Smooth muscle cell (in vitro differentiated cells): ENCODE measurements around the gene UVRAG. TPM values are rescaled to one million over a fixed set of nuclear protein-coding genes. Genes with fewer than 3 reads are reported as not detected.
"Not testable (repeated sequence)": the region's sequence is repeated elsewhere in the genome, so short reads cannot be mapped to it uniquely, and the experiment has no call there.

Source experiments
- DNase-seq: peaks from one replicate; lab custom pipeline; 2025; ENCODE audit not compliant: unreplicated experiment; lab: John Stamatoyannopoulos, UW
- H2AFZ ChIP-seq: fragments of 200-600 bp; sonication (generic); 2 replicates; pipeline ENCODE4 v1.6.0; 2016; ENCODE audit warnings: antibody characterized with exemption, low read depth, mild to moderate bottlenecking
- H3F3A ChIP-seq: fragments of 200-600 bp; sonication (generic); 2 replicates; pipeline ENCODE4 v1.6.0; 2017; ENCODE audit warnings: antibody characterized with exemption, low read depth
- H3K27ac ChIP-seq: fragments of 200-600 bp; sonication (generic); 2 replicates; pipeline ENCODE4 v1.5.1; 2016; ENCODE audit warnings: low read depth, mild to moderate bottlenecking
- H3K27me3 ChIP-seq: fragments of 200-600 bp; sonication (generic); 2 replicates; pipeline ENCODE4 v1.6.1; 2016; ENCODE audit warnings: low read depth, mild to moderate bottlenecking
- H3K36me3 ChIP-seq: fragments of 200-600 bp; sonication (generic); 2 replicates; pipeline ENCODE4 v1.5.1; 2016; ENCODE audit warnings: low read depth
- H3K4me1 ChIP-seq: fragments of 200-600 bp; sonication (generic); 2 replicates; pipeline ENCODE4 v1.5.1; 2016; ENCODE audit warnings: low read depth
- H3K4me2 ChIP-seq: fragments of 200-600 bp; sonication (generic); 2 replicates; pipeline ENCODE4 v1.6.0; 2016; ENCODE audit warnings: mild to moderate bottlenecking
- H3K4me3 ChIP-seq: fragments of 200-600 bp; sonication (generic); 2 replicates; pipeline ENCODE4 v1.5.1; 2016; ENCODE audit warnings: mild to moderate bottlenecking
- H3K79me2 ChIP-seq: fragments of 200-600 bp; sonication (generic); 2 replicates; pipeline ENCODE4 v1.6.0; 2016; ENCODE audit warnings: low read depth, mild to moderate bottlenecking
- H3K9ac ChIP-seq: fragments of 200-600 bp; sonication (generic); 2 replicates; pipeline ENCODE4 v1.6.0; 2016; ENCODE audit warnings: low read depth
- H3K9me3 ChIP-seq: fragments of 200-600 bp; sonication (generic); replicated peaks from 2 replicates; pipeline ENCODE4 v1.5.1; 2016; ENCODE audit warnings: low read depth
- H4K20me1 ChIP-seq: fragments of 200-600 bp; sonication (generic); 2 replicates; pipeline ENCODE4 v1.6.0; 2016; ENCODE audit warnings: low read depth
- WGBS: methylation state at CpG from one replicate; pipeline ENCODE4 v1.1.7; 2016; ENCODE audit warnings: low lambda C conversion rate; 5-methylcytosine and 5-hydroxymethylcytosine counted together
- polyA plus RNA-seq: library from polyadenylated mRNA; unstranded; fragments of >200 nt; fragmentation: Nextera tagmentation; extraction: Ambion mirVana; gene quantifications from 2 replicates; pipeline ENCODE4 v1.2.1, GENCODE V29; 2016
- total RNA-seq: library from RNA; depleted of rRNA; stranded (reverse); fragments of >200 nt; gene quantifications from 2 replicates; pipeline ENCODE4 v1.2.3, GENCODE V29; 2014
- TF ChIP-seq, protein P1 (sequence below): fragments of 200-600 bp; sonication (generic); IDR thresholded peaks from 2 replicates; pipeline ENCODE4 v1.5.1; 2017; ENCODE audit warnings: borderline replicate concordance, mild to moderate bottlenecking, antibody characterized with exemption; ENCODE audit not compliant: insufficient read depth, poor library complexity, severe bottlenecking

Gene UVRAG
- total and polyA plus RNA-seq, 2 experiments from 2014 or later, result 12.9 to 20.2 TPM

DNA sequence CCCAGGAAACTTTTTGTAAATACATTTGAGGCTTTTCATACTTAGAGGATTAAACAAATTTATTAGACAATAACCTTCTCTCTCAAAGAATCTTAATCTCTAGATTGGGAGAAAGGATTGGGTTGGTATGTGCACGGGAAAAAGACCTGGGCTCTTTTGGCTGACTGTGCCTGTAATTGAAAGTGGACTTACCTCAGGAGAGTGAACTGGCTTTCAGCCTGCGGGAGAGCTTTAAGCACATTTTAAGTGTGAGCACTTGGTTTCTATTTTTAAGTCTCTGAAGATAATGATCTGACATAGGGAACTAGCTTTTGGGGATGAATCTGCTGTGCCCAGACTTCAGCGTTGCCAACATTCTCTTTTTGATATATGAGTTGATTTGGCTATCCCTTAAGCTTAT lies 35.8 kb downstream of the UVRAG start:
- peak overlapping the region; percentile 27 for H3K27ac ChIP-seq
- peaks cover 11% of the 10 kb centered on the region for H3K4me1 ChIP-seq
- H3F3A ChIP-seq, result no peaks in the 10 kb centered on the region
- H3K9ac ChIP-seq, result no peak overlapping the region
- H3K79me2 ChIP-seq, result peaks cover 13% of the 10 kb centered on the region
- H3K9me3 ChIP-seq, result no peaks in the 10 kb centered on the region
- TF ChIP-seq, protein P1, sequence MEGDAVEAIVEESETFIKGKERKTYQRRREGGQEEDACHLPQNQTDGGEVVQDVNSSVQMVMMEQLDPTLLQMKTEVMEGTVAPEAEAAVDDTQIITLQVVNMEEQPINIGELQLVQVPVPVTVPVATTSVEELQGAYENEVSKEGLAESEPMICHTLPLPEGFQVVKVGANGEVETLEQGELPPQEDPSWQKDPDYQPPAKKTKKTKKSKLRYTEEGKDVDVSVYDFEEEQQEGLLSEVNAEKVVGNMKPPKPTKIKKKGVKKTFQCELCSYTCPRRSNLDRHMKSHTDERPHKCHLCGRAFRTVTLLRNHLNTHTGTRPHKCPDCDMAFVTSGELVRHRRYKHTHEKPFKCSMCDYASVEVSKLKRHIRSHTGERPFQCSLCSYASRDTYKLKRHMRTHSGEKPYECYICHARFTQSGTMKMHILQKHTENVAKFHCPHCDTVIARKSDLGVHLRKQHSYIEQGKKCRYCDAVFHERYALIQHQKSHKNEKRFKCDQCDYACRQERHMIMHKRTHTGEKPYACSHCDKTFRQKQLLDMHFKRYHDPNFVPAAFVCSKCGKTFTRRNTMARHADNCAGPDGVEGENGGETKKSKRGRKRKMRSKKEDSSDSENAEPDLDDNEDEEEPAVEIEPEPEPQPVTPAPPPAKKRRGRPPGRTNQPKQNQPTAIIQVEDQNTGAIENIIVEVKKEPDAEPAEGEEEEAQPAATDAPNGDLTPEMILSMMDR, result no peak
- DNase-seq, result no peak
- H2AFZ ChIP-seq, result no peak overlapping the region
- H3K36me3 ChIP-seq, result no peaks in the 10 kb centered on the region
- WGBS, result 46% methylated on average over 3 of the region's 3 CpGs
- peaks cover 36% of the 10 kb centered on the region for H4K20me1 ChIP-seq
- H3K4me2 ChIP-seq, result peak overlapping the region; percentile 2
- H3K4me3 ChIP-seq, result no peak overlapping the region
- H3K27me3 ChIP-seq, result no peaks in the 10 kb centered on the region

DNA sequence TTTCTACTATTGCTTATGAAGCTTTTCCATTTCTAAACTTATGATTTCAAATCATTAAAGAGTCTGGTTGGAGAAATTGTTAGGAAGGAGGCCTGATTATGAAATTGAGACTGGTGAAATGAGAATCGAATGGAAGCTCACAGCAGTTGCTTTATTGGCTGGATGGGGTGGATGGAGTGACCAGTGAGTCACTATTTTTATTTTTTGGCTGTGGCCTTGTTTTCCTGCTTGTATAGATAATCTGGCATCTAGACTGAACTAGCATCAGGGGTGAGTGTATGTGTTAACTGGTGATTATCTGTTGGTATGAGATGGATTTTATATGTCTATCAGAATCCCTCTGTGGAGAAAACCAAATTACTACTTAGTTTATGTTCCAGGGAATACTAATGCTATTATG lies 36.2 kb downstream of the UVRAG start:
- no peaks in the 10 kb centered on the region for H3K27me3 ChIP-seq
- no peak overlapping the region for H3K9ac ChIP-seq
- no peak overlapping the region for H3K4me2 ChIP-seq
- H3K4me3 ChIP-seq, result no peak overlapping the region
- H4K20me1 ChIP-seq, result peaks cover 36% of the 10 kb centered on the region
- peaks cover 10% of the 10 kb centered on the region for H3K79me2 ChIP-seq
- no peaks in the 10 kb centered on the region for H3F3A ChIP-seq
- no peaks in the 10 kb centered on the region for H3K36me3 ChIP-seq
- H3K4me1 ChIP-seq, result peaks cover 11% of the 10 kb centered on the region
- WGBS, result 63% methylated on average over 1 of the region's 1 CpG
- TF ChIP-seq, protein P1, result no peak
- no peak for DNase-seq
- H3K9me3 ChIP-seq, result no peaks in the 10 kb centered on the region
- H2AFZ ChIP-seq, result no peak overlapping the region
- H3K27ac ChIP-seq, result peak overlapping the region; percentile 27

DNA sequence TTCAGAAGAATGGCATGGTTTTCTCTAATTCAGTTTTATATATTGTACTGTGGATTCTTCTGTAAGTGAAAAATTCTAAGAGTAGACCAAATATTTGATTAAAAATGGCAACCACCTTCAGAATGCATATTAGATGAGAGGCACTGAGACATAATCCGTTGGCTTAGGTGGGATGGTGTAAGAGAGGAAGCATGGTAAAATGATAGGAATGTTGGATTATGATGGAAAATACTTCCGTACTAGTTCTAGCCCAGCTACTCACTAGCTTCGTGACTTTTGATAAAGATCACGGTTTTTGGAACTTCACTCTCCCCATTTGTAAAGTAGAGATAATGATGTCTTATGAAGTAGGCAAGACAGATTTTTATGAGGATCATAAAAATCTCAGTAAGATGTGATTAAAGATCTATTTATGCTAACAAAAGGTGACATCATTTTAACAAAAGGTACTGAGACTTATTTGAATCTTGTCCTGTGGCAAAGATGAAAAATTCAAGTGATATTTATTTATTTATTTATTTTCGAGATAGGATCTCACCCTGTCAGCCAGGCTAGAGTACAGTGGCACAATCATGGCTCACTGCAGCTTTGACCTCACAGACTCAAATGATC lies 37.5 kb downstream of the UVRAG start:
- H3K9me3 ChIP-seq, result no peaks in the 10 kb centered on the region
- H3K27ac ChIP-seq, result no peak overlapping the region
- H4K20me1 ChIP-seq, result peaks cover 36% of the 10 kb centered on the region
- no peak overlapping the region for H3K4me3 ChIP-seq
- H3K36me3 ChIP-seq, result no peaks in the 10 kb centered on the region
- no peaks in the 10 kb centered on the region for H3K27me3 ChIP-seq
- H3K9ac ChIP-seq, result no peak overlapping the region
- H3K4me1 ChIP-seq, result peaks cover 11% of the 10 kb centered on the region
- no peak overlapping the region for H2AFZ ChIP-seq
- DNase-seq, result no peak
- TF ChIP-seq, protein P1, result no peak
- WGBS, result 62% methylated on average over 5 of the region's 5 CpGs
- H3K4me2 ChIP-seq, result no peak overlapping the region
- peaks cover 10% of the 10 kb centered on the region for H3K79me2 ChIP-seq
- H3F3A ChIP-seq, result no peaks in the 10 kb centered on the region

DNA sequence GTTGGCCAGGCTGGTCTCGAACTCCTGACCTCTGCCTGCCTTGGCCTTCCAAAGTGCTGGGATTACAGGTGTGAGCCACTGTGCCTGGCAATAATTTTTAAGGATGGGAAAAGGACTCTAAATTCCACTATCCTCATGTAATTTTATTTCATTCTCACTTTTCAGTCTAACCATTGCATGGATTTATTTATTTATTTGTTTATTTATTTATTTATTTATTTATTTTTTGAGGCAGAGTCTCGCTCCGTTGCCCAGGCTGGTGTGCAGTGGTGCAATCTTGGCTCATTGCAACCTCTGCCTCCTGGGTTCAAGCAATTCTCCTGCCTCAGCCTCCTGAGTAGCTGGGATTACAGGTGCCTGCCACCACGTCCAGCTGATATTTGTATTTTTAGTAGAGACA lies 38.6 kb downstream of the UVRAG start:
- not testable (repeated sequence) for H3K36me3 ChIP-seq, H2AFZ ChIP-seq, H3F3A ChIP-seq, H3K4me2 ChIP-seq, H3K79me2 ChIP-seq, H3K9me3 ChIP-seq, H3K9ac ChIP-seq, DNase-seq, H3K27ac ChIP-seq, H3K4me3 ChIP-seq, H3K27me3 ChIP-seq
- Histone ChIP-seq H4K20me1 (peaks cover 33% of the 10 kb centered on the region), H3K4me1 (peaks cover 16% of the 10 kb centered on the region)
- 100% methylated on average over 4 of the region's 4 CpGs for WGBS
